ENCODE results near the gene CHAF1B. TPM values are rescaled to one million over a fixed set of nuclear protein-coding genes. Genes with fewer than 3 reads are reported as not detected.

Gene CHAF1B
- total and polyA plus RNA-seq, 9 of the 15 experiments (the other 6 are each of a cell fraction or from before 2014, with no cell fraction given) = 7.5 to 36.8 (median 21.0) TPM

- peaks cover 10% of the 10 kb centered on the region for H4K20me1 ChIP-seq (replicated peaks; ENCODE audit: control insufficient read depth, insufficient read depth, low read length)
- ChIA-PET POLR2A (no interaction called here), CTCF (ENCODE audit: low intra/inter-chr PET ratio) (no interaction called here)
- H3K4me1 ChIP-seq (replicated peaks in 1 of 2; ENCODE audit: control insufficient read depth in 2 of 2, insufficient read depth in 2 of 2, low read length in 2 of 2) = peaks cover 0 to 9% of the 10 kb centered on the region in 2 experiments; a peak in 1 of 5 replicates
- no peaks in the 10 kb centered on the region for H3K9me3 ChIP-seq (replicated peaks; ENCODE audit: control insufficient read depth, insufficient read depth, low read depth, low read length)
- in situ Hi-C loops (cut with MboI) = no loop called here
- H3K9ac ChIP-seq (ENCODE audit: insufficient read depth in 1 of 2, low read depth in 2 of 2, low read length in 2 of 2) = no peak overlapping the region
- H3K4me2 ChIP-seq (ENCODE audit: insufficient read depth, low read length) = no peak overlapping the region
- intact Hi-C loops (cut with micrococcal nuclease) = no loop called here
- no peaks in the 10 kb centered on the region for H3K9me1 ChIP-seq (ENCODE audit: control insufficient read depth, insufficient read depth, low read length)
- BruUV-seq (replicated peaks) = no TSS peak
- TF ChIP-seq ETV6 (IDR thresholded peaks at IDR 0.05; ENCODE audit: borderline replicate concordance in 1 of 2, low read depth in 2 of 2, low read length in 1 of 2) (no peak), ETV6 (CRISPR knock-in tag; IDR thresholded peaks at IDR 0.05; ENCODE audit: borderline replicate concordance) (no peak), CBX5 (IDR thresholded peaks at IDR 0.05; ENCODE audit: borderline replicate concordance, low read depth) (no peak), TGIF2 (CRISPR knock-in tag; IDR thresholded peaks at IDR 0.05) (no peak), SRF (CRISPR knock-in tag; IDR thresholded peaks at IDR 0.05) (no peak), ZNF133 (CRISPR knock-in tag; IDR thresholded peaks at IDR 0.05) (no peak), ZNF717 (CRISPR knock-in tag; IDR thresholded peaks at IDR 0.05) (no peak), NCOA2 (IDR thresholded peaks at IDR 0.05; ENCODE audit: partially characterized antibody in 2 of 2) (no peak), NFXL1 (CRISPR knock-in tag; IDR thresholded peaks at IDR 0.05) (no peak), TEAD4 (IDR thresholded peaks at IDR 0.05; ENCODE audit: low read length) (no peak), TEAD4 (CRISPR knock-in tag; IDR thresholded peaks at IDR 0.05; ENCODE audit: borderline replicate concordance) (no peak)
- ATAC-seq = no peak
- under 1% methylated on average over 10 of the region's 10 CpGs for WGBS (ENCODE audit: insufficient coverage, low coverage, missing lambda C conversion rate)
- FAIRE-seq = no peak
- no peaks in the 10 kb centered on the region for H3K36me3 ChIP-seq (ENCODE audit: control insufficient read depth, insufficient read depth, low read length)
- H3K4me3 ChIP-seq = no peak overlapping the region
- H3K27ac ChIP-seq (ENCODE audit: extremely low read depth, low read depth, low read length) = no peak overlapping the region
- no peak for DNase-seq (ENCODE audit: extremely low read depth in 1 of 4, low spot score in 3 of 4)
- H2AFZ ChIP-seq (ENCODE audit: low read depth, low read length) = no peak overlapping the region
- H3K27me3 ChIP-seq (ENCODE audit: control insufficient read depth in 2 of 2, insufficient read depth in 2 of 2, low read length in 2 of 2) = peaks cover 63 to 86% of the 10 kb centered on the region in 2 experiments
- no peaks in the 10 kb centered on the region for H3K79me2 ChIP-seq (ENCODE audit: control insufficient read depth, insufficient read depth, low read length)
Measured at GRCh38 chr21:36463991-36464390, 78.8 kb downstream of the CHAF1B start.
